ENCODE results near the gene PHLDB2. TPM values are rescaled to one million over a fixed set of nuclear protein-coding genes. Genes with fewer than 3 reads are reported as not detected.

PHLDB2 gene
- total and polyA plus RNA-seq, 2 of the 8 experiments (the other 6 are each of a cell fraction or from before 2014, with no cell fraction given), result 5.8 to 22.6 TPM

GRCh38 chr3:111998636-111999483 is 139.8 kb downstream of the PHLDB2 start, which contains the start of gene TAGLN3:
Gene TAGLN3, plus strand, starts transcription at chr3:111998922. Its CDS starts 501 bp downstream, at chr3:111999423.
- Histone ChIP-seq H3K4ac (replicated peaks; ENCODE audit: insufficient read length, low read depth, low read length) (no peak within 1 kb of the TSS), H4K5ac (ENCODE audit: insufficient read length, low read depth, low read length) (no peak within 1 kb of the TSS), H2BK5ac (ENCODE audit: low read depth, low read length) (no peak within 1 kb of the TSS; the same call in 1 of the 2 replicates), H3K14ac (ENCODE audit: insufficient read length) (no peak within 1 kb of the TSS), H3K27ac (ENCODE audit: low read depth, low read length) (0 out of 2 replicates have a peak within 1 kb of the TSS, but pooled peaks have one; percentile 5), H3K4me1 (replicated peaks in 1 of 4; ENCODE audit: control insufficient read depth in 3 of 4, insufficient read depth in 4 of 4, low read length in 3 of 4) (peaks cover 3 to 10% (median 6%) of the 10 kb centered on the region in 4 experiments; a peak in 5 of 7 replicates), H3K23ac (ENCODE audit: insufficient read length) (no peak within 1 kb of the TSS), H2BK20ac (ENCODE audit: low read length) (peak within 1 kb of the TSS; percentile 72; the same call in 1 of the 2 replicates), H3K18ac (ENCODE audit: extremely low read depth, low read length) (peak within 1 kb of the TSS; percentile 66; the same call in 1 of the 2 replicates), H3K9me3 (ENCODE audit: insufficient read depth in 2 of 2, low read depth in 1 of 2, low read length in 1 of 2) (no peaks in the 10 kb centered on the region), H3K4me2 (ENCODE audit: insufficient read depth in 1 of 2, low read depth in 2 of 2, low read length in 2 of 2) (peak within 1 kb of the TSS; percentile 85 to 92), H3K9ac (replicated peaks in 1 of 4; ENCODE audit: extremely low read depth in 1 of 4, low read depth in 3 of 4, low read length in 3 of 4) (peak within 1 kb of the TSS in 3 of 4 experiments; percentile 37 to 80 (median 40); a peak in 6 of 7 replicates), H4K20me1 (replicated peaks in 1 of 2; ENCODE audit: control insufficient read depth in 1 of 2, insufficient read depth in 2 of 2, low read length in 2 of 2) (peaks cover 3% of the 10 kb centered on the region in 2 experiments), H2BK120ac (replicated peaks; ENCODE audit: low read depth, low read length) (no peak within 1 kb of the TSS), H4K91ac (replicated peaks; ENCODE audit: insufficient read length, low read length) (no peak within 1 kb of the TSS), H2BK15ac (ENCODE audit: low read length) (peak within 1 kb of the TSS; percentile 85; the same call in 1 of the 2 replicates), H2BK12ac (ENCODE audit: low read depth, low read length) (peak within 1 kb of the TSS; percentile 40; the same call in 1 of the 2 replicates), H3K56ac (replicated peaks; ENCODE audit: insufficient read length, low read depth, low read length) (no peak within 1 kb of the TSS), H2AK5ac (ENCODE audit: low read depth, low read length) (no peak within 1 kb of the TSS), H2AFZ (ENCODE audit: low read length) (peak within 1 kb of the TSS; percentile 72), H3K36me3 (ENCODE audit: control insufficient read depth in 2 of 4, insufficient read depth in 4 of 4, low read length in 3 of 4) (peaks cover 0 to 2% (median 0%) of the 10 kb centered on the region in 4 experiments; a peak in 2 of 8 replicates), H3K4me3 (ENCODE audit: extremely low read depth in 1 of 4, insufficient read depth in 2 of 4, low read depth in 3 of 4, low read length in 4 of 4) (peak within 1 kb of the TSS; percentile 63 to 77 (median 72)), H4K8ac (ENCODE audit: extremely low read depth, insufficient read depth, low read length) (peak within 1 kb of the TSS; percentile 36; the same call in 1 of the 2 replicates), H3K79me1 (ENCODE audit: low read depth, low read length) (no peaks in the 10 kb centered on the region), H3K27me3 (replicated peaks in 1 of 4; ENCODE audit: control insufficient read depth in 3 of 4, extremely low read depth in 1 of 4, insufficient read depth in 3 of 4, low read length in 3 of 4) (peaks cover 0 to 22% (median 9%) of the 10 kb centered on the region in 4 experiments; a peak in 3 of 7 replicates), H3K23me2 (ENCODE audit: low read depth, low read length) (peaks cover 12% of the 10 kb centered on the region), H3K79me2 (ENCODE audit: control insufficient read depth in 1 of 2, insufficient read depth in 2 of 2, low read length in 2 of 2) (no peaks in the 10 kb centered on the region)
- DNase-seq (ENCODE audit: low read depth in 1 of 2, low spot score in 2 of 2) (peak in 1 of 2 experiments; percentile 77), FAIRE-seq (no peak)
- CTCF ChIA-PET (ENCODE audit: partially characterized antibody), result interaction anchor here (0.6 to 21.3 kb wide), 11 partner anchors 8 to 332 kb away, joined by 3 to 384 read pairs (median 7); partner anchors contain the start of gene ABHD10
- POLR2A ChIA-PET (ENCODE audit: partially characterized antibody), result interaction anchor here (0.8 to 4.1 kb wide), 6 partner anchors 9 to 240 kb away, joined by 3 to 22 read pairs (median 9); partner anchors contain the start of gene ABHD10
- WGBS, 2 experiments (ENCODE audit: extremely low coverage in 1 of 2, insufficient coverage in 1 of 2, insufficient read length in 1 of 2, insufficient replicate concordance in 2 of 2, low coverage in 1 of 2, low lambda C conversion rate in 2 of 2, missing lambda C conversion rate in 1 of 2), result 3% methylated on average over 30 of the region's 30 CpGs; no CpG with 5 or more reads in 1 of the 2 experiments
- TF ChIP-seq EP300 (IDR thresholded peaks at IDR 0.05; ENCODE audit: borderline replicate concordance in 1 of 2, low read depth in 2 of 2, low read length in 2 of 2) (no peak), MAX (IDR thresholded peaks at IDR 0.05) (no peak; the same call in 1 of the 2 replicates), POLR2A (IDR thresholded peaks at IDR 0.05; ENCODE audit: control extremely low read depth in 1 of 2, low read depth in 2 of 2, low read length in 2 of 2) (peak in 1 of 2 experiments; percentile 31; a peak in 2 of 3 replicates), KDM4A (IDR thresholded peaks at IDR 0.05; ENCODE audit: low read depth, low read length, severe bottlenecking) (peak; percentile 92), CBX5 (IDR thresholded peaks at IDR 0.05; ENCODE audit: low read depth, low read length) (no peak), PHF8 (conservative IDR thresholded peaks at IDR 0.05; ENCODE audit: low read depth, low read length) (peak; percentile 53), SIN3A (conservative IDR thresholded peaks at IDR 0.05 in 1 of 2, IDR thresholded peaks at IDR 0.05 in 1 of 2; ENCODE audit: low read depth in 1 of 2, low read length in 2 of 2) (peak; percentile 15 to 30; a peak in 1 of 4 replicates), ASH2L (IDR thresholded peaks at IDR 0.05; ENCODE audit: low read length) (peak; percentile 86), TAF1 (IDR thresholded peaks at IDR 0.05; ENCODE audit: low read depth, low read length) (peak; percentile 80)

Data from H1 (cell line).